Measurements from ENCODE around the gene TREM2. TPM values are rescaled to one million over a fixed set of nuclear protein-coding genes. Genes with fewer than 3 reads are reported as not detected.

TREM2 gene
- polyA plus RNA-seq, 1 donor from 2014 or later: not detected

DNA sequence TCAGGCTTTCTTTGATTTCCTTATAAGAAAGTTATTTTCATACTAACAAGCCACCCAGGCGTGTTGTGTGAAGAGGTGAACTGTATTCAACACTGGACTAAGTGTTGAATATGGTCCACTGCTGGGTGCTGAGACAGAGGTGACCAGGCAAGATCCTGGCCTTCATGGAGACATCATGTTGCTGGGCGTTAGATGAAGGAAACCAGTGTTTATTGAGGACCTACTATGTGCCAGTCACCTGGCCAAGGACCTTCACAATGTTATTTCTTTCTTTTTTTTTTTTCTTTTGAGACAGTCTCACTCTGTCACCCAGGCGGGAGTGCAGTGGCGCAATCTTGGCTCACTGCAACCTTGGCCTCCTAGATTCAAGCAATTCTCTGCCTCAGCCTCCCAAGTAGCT lies 6.9 kb downstream of the TREM2 start:
- no peaks in the 10 kb centered on the region for H3K79me2 ChIP-seq (replicated peaks; ENCODE audit: insufficient read depth, low read length)
- H2AFZ ChIP-seq (ENCODE audit: low read depth, low read length): no peak overlapping the region
- no peaks in the 10 kb centered on the region for H4K20me1 ChIP-seq (ENCODE audit: insufficient read depth)
- TF ChIP-seq RAD21 (conservative IDR thresholded peaks at IDR 0.05): no peak
- no peak for TF ChIP-seq MXI1 (conservative IDR thresholded peaks at IDR 0.05; ENCODE audit: poor library complexity, severe bottlenecking)
- TF ChIP-seq POLR2AphosphoS5 (IDR thresholded peaks at IDR 0.05): no peak
- TF ChIP-seq EZH2 (IDR thresholded peaks at IDR 0.05; ENCODE audit: borderline replicate concordance, insufficient read depth, low read length, poor library complexity, severe bottlenecking): no peak
- no peak for TF ChIP-seq TAF1 (IDR thresholded peaks at IDR 0.05; ENCODE audit: low read depth)
- TF ChIP-seq, protein P1, sequence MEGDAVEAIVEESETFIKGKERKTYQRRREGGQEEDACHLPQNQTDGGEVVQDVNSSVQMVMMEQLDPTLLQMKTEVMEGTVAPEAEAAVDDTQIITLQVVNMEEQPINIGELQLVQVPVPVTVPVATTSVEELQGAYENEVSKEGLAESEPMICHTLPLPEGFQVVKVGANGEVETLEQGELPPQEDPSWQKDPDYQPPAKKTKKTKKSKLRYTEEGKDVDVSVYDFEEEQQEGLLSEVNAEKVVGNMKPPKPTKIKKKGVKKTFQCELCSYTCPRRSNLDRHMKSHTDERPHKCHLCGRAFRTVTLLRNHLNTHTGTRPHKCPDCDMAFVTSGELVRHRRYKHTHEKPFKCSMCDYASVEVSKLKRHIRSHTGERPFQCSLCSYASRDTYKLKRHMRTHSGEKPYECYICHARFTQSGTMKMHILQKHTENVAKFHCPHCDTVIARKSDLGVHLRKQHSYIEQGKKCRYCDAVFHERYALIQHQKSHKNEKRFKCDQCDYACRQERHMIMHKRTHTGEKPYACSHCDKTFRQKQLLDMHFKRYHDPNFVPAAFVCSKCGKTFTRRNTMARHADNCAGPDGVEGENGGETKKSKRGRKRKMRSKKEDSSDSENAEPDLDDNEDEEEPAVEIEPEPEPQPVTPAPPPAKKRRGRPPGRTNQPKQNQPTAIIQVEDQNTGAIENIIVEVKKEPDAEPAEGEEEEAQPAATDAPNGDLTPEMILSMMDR (IDR thresholded peaks at IDR 0.05; ENCODE audit: poor library complexity, severe bottlenecking): no peak
- TF ChIP-seq, protein P2, sequence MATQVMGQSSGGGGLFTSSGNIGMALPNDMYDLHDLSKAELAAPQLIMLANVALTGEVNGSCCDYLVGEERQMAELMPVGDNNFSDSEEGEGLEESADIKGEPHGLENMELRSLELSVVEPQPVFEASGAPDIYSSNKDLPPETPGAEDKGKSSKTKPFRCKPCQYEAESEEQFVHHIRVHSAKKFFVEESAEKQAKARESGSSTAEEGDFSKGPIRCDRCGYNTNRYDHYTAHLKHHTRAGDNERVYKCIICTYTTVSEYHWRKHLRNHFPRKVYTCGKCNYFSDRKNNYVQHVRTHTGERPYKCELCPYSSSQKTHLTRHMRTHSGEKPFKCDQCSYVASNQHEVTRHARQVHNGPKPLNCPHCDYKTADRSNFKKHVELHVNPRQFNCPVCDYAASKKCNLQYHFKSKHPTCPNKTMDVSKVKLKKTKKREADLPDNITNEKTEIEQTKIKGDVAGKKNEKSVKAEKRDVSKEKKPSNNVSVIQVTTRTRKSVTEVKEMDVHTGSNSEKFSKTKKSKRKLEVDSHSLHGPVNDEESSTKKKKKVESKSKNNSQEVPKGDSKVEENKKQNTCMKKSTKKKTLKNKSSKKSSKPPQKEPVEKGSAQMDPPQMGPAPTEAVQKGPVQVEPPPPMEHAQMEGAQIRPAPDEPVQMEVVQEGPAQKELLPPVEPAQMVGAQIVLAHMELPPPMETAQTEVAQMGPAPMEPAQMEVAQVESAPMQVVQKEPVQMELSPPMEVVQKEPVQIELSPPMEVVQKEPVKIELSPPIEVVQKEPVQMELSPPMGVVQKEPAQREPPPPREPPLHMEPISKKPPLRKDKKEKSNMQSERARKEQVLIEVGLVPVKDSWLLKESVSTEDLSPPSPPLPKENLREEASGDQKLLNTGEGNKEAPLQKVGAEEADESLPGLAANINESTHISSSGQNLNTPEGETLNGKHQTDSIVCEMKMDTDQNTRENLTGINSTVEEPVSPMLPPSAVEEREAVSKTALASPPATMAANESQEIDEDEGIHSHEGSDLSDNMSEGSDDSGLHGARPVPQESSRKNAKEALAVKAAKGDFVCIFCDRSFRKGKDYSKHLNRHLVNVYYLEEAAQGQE (IDR thresholded peaks at IDR 0.05; ENCODE audit: borderline replicate concordance): no peak
- TF ChIP-seq SMC3 (conservative IDR thresholded peaks at IDR 0.05; ENCODE audit: poor library complexity): no peak
- no peak for TF ChIP-seq EP300 (conservative IDR thresholded peaks at IDR 0.05; ENCODE audit: poor library complexity, severe bottlenecking)
- no peaks in the 10 kb centered on the region for H3K27me3 ChIP-seq (ENCODE audit: insufficient read depth, low read depth, low read length)
- H3K9me3 ChIP-seq (ENCODE audit: low read length): no peaks in the 10 kb centered on the region
- no peaks in the 10 kb centered on the region for H3K36me3 ChIP-seq (ENCODE audit: insufficient read depth, low read length)
- no peak overlapping the region for H3K4me3 ChIP-seq (ENCODE audit: low read length)
- H3K9me2 ChIP-seq (ENCODE audit: insufficient read depth, low read length): no peaks in the 10 kb centered on the region
- no peak overlapping the region for H3K27ac ChIP-seq (ENCODE audit: low read length)
- no peak overlapping the region for H3K4me2 ChIP-seq (ENCODE audit: low read length)
- H3K9ac ChIP-seq (ENCODE audit: low read length): no peak overlapping the region
- no peaks in the 10 kb centered on the region for H3F3A ChIP-seq (ENCODE audit: insufficient read depth, low read length, poor library complexity, severe bottlenecking)

DNA sequence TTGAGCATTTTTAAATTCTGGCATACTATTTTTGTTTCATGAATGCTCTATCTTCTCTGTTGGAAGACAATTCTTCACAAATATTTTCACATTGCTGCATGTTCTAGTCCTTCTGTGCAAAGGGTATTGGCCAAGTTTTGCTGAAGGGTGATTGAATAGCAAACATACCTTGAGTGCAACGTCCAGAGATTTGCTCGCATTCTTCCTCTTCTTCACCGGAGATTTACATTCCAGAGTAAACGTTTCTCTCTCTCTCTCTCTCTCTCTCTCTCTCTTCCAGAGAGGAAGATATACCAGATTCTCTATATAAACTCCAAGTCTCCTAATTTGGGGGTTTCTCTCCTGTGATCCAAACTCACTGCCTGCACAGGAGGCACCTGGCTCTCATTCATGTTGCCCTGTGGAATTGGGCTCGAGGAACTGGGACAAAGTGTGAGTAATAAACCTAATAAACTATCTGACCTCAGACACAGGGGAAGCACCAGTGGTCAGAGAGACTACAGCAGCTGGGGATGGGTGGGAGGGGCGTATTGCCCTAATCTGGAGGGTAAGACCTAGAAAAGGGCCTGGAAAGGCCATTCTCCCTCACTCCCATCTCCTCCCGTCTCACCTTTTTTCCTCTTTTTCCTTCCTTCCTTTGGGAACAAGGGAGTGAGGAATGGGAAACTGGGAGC lies 7.6 kb downstream of the TREM2 start:
- Histone ChIP-seq H3K9me2 (ENCODE audit: insufficient read depth, low read length) (no peaks in the 10 kb centered on the region), H4K20me1 (ENCODE audit: insufficient read depth) (no peaks in the 10 kb centered on the region), H3K27ac (ENCODE audit: low read length) (no peak overlapping the region), H3K9me3 (ENCODE audit: low read length) (no peaks in the 10 kb centered on the region), H2AFZ (ENCODE audit: low read depth, low read length) (no peak overlapping the region), H3K79me2 (replicated peaks; ENCODE audit: insufficient read depth, low read length) (no peaks in the 10 kb centered on the region), H3K36me3 (ENCODE audit: insufficient read depth, low read length) (no peaks in the 10 kb centered on the region), H3K4me2 (ENCODE audit: low read length) (no peak overlapping the region), H3F3A (ENCODE audit: insufficient read depth, low read length, poor library complexity, severe bottlenecking) (no peaks in the 10 kb centered on the region), H3K27me3 (ENCODE audit: insufficient read depth, low read depth, low read length) (no peaks in the 10 kb centered on the region), H3K9ac (ENCODE audit: low read length) (no peak overlapping the region), H3K4me3 (ENCODE audit: low read length) (no peak overlapping the region)
- TF ChIP-seq POLR2AphosphoS5 (IDR thresholded peaks at IDR 0.05): no peak
- no peak for TF ChIP-seq EZH2 (IDR thresholded peaks at IDR 0.05; ENCODE audit: borderline replicate concordance, insufficient read depth, low read length, poor library complexity, severe bottlenecking)
- no peak for TF ChIP-seq SMC3 (conservative IDR thresholded peaks at IDR 0.05; ENCODE audit: poor library complexity)
- TF ChIP-seq, protein P2 (IDR thresholded peaks at IDR 0.05; ENCODE audit: borderline replicate concordance): no peak
- no peak for TF ChIP-seq EP300 (conservative IDR thresholded peaks at IDR 0.05; ENCODE audit: poor library complexity, severe bottlenecking)
